PFSK-1 (cell line): Measurements from ENCODE around the gene METTL22.

Source experiments
- POLR2AphosphoS5 ChIP-seq: IDR thresholded peaks from 2 replicates; pipeline ENCODE4 v1.6.1; 2012; ENCODE audit warnings: low read depth, mild to moderate bottlenecking, control low read depth, low read length, moderate library complexity
- SIN3A ChIP-seq: IDR thresholded peaks from 2 replicates; pipeline ENCODE4 v1.6.1; 2012; ENCODE audit warnings: mild to moderate bottlenecking, low read length, moderate library complexity, borderline replicate concordance; ENCODE audit not compliant: insufficient read depth

DNA sequence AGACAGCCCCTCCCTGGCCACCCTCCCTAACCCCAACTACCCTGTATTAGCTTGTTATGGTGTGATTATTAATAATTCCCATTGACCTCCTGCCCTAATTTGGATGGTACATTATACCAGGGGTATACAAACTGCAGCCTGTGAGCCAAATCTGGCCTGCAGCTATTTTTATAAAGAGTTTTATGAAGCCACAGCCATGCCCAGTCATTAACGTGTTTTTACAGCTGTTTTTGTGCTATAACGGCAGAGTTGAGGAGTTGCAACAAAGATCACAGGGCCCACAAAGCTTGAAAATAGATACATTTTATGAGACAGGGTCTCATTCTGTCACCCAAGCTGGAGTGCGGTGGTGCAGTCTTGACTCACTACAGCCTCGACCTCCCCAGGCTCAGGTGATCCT, 6.0 kb downstream of the METTL22 start:
- TF ChIP-seq POLR2AphosphoS5 = no peak
- TF ChIP-seq SIN3A = no peak
